PFSK-1 (cell line): ENCODE results near the gene MTUS2.

Experiments
- SIN3A ChIP-seq: IDR thresholded peaks from 2 replicates; pipeline ENCODE4 v1.6.1; 2012; ENCODE audit warnings: mild to moderate bottlenecking, low read length, moderate library complexity, borderline replicate concordance; ENCODE audit not compliant: insufficient read depth
- TAF1 ChIP-seq: IDR thresholded peaks from 2 replicates; pipeline ENCODE4 v1.6.1; 2012; ENCODE audit warnings: low read length, control low read depth, borderline replicate concordance; ENCODE audit not compliant: insufficient read depth
- TF ChIP-seq, protein P1 (sequence below), 2 experiments: IDR thresholded peaks; 2 replicates each; pipeline versions ENCODE4 v1.6.1 to v1.8.0; 2011 to 2012; ENCODE audit warnings: low read depth in 2 of 2, low read length in 2 of 2, control low read depth in 1 of 2, inconsistent platforms in 1 of 2, mild to moderate bottlenecking in 1 of 2, moderate library complexity in 1 of 2; ENCODE audit not compliant: insufficient read depth in 1 of 2

DNA sequence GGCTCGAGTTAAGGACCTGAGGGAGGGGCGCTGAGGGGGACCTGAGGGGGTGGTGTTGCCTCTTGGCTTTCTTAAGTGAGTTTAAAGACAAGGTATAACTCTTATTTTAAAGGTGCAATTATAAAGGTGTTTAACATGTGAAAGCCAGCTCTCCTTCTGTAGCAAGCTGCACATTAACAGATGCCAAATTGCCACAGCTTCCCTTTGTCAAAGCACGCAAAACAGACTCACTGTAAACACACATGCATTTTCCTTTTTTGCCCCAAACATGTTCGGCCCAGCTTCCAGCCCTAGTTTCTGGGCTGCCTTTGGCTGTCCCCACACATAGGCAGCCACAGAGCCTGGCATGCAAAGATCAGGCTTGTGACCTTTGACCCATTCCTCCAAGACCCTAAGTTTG, 663.5 kb downstream of the MTUS2 start:
- TF ChIP-seq, protein P1, sequence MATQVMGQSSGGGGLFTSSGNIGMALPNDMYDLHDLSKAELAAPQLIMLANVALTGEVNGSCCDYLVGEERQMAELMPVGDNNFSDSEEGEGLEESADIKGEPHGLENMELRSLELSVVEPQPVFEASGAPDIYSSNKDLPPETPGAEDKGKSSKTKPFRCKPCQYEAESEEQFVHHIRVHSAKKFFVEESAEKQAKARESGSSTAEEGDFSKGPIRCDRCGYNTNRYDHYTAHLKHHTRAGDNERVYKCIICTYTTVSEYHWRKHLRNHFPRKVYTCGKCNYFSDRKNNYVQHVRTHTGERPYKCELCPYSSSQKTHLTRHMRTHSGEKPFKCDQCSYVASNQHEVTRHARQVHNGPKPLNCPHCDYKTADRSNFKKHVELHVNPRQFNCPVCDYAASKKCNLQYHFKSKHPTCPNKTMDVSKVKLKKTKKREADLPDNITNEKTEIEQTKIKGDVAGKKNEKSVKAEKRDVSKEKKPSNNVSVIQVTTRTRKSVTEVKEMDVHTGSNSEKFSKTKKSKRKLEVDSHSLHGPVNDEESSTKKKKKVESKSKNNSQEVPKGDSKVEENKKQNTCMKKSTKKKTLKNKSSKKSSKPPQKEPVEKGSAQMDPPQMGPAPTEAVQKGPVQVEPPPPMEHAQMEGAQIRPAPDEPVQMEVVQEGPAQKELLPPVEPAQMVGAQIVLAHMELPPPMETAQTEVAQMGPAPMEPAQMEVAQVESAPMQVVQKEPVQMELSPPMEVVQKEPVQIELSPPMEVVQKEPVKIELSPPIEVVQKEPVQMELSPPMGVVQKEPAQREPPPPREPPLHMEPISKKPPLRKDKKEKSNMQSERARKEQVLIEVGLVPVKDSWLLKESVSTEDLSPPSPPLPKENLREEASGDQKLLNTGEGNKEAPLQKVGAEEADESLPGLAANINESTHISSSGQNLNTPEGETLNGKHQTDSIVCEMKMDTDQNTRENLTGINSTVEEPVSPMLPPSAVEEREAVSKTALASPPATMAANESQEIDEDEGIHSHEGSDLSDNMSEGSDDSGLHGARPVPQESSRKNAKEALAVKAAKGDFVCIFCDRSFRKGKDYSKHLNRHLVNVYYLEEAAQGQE (IDR thresholded peaks at IDR 0.05; ENCODE audit: insufficient read depth in 1 of 2, low read depth in 2 of 2, low read length in 2 of 2) = no peak
- TF ChIP-seq SIN3A (no peak), TAF1 (no peak)
